Hematopoietic multipotent progenitor cell treated with erythropoietin and hydrocortisone succinate and interleukin-3 and kit ligand, for 15 days (in vitro differentiated cells): ENCODE data around the gene CHCHD6.

ENCODE experiments used
- DNase-seq: peaks from one replicate; pipeline ENCODE4 v3.0.0-alpha.2; 2015; ENCODE audit warnings: low spot score

CHCHD6 gene

GRCh38 chr3:126832933-126833332, 128.9 kb downstream of the CHCHD6 start:
- DNase-seq = no peak

GRCh38 chr3:126834596-126835471, 130.8 kb downstream of the CHCHD6 start:
- DNase-seq = no peak

DNA sequence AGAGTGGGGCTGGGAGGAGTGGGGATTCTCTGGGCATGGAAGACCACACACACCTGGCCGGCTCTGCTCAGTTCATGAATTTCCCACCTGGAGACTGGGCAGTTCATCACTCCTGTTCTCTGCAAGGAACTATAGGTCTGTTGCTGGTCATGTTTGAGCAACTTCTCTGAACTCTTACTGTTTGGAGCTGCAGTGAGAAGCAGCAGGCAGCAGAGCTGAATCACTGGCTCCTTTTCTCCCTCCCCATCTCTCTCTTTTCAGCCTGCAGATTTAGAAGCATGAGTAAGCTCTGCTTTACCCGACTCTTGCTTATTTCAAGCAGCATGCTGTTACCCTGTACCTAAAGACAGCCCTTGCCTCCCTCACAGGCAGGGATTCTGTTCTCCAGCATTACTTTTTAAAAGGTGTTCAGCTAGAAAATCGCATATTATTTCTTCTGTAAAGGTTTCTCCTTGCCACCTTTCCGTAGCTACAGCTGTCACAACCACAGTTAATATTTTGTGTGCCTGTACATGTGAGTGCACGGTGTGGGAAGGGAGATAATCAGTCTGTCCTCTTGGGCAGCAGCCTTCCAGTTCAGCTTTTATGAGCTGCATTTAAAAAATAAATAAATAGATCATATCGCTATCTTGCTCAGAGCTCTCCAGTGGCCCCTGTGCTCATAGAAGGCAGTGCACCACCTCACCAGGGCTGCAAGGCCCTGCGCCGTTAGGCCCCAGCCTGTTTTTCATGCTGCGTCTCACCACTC, 131.6 kb downstream of the CHCHD6 start:
- no peak for DNase-seq

GRCh38 chr3:126836220-126836860, 132.3 kb downstream of the CHCHD6 start:
- no peak for DNase-seq

DNA sequence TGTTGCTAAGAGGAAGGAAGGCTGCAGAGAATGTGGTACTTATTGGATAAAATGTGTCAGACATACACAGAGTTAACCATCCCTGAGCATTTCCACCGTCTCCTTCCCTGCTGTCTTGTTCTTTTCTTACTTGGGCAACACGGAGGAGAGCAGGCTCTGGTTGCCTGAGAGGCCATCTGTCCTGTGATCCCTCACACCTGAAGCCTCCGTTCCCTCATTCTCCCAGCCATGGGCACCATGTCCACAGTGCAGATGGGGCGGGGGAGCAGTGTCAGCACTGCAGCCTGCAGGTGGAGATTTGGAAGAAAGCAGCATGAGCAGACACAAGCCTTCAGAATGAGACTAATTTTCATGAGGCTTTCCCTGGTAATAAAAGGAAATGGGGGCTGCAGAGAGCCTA, 133.7 kb downstream of the CHCHD6 start:
- no peak for DNase-seq

DNA sequence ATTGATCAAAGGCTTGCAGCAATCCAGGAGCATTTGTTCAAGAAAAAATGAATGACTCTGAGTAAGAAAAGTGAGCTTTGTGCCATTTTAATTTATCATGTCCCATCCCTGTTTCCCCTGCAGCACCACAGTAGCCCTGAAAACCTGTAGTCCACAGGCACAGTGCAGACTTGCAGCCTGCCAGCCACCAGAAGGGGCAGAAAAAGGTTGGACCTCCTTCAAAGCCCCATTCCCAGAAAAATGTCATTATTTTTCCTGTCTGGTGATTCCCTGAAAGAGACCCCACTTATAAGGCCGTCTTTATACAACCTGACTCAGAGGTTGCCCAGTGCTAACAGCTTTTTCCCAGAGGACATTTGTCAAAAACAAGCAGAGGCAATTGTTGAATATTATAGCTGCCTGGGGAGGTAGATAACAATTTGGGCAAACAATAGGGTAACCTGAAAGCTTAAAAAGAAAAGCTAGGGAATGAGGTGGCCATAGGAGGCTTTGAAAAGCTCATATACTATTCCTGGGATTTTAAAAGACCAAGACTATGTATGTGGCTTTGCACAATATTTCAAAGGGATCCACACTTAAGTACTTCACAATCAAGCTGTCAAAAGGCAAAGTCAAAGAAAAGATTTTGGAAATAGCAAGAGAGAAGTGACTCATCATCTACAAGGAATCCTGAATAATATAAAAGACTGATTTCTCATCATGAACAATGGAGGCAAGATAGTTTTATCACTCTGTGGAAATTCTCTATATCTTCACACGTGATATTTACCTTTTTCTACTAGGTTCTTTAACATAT, 142.1 kb downstream of the CHCHD6 start:
- DNase-seq = no peak

DNA sequence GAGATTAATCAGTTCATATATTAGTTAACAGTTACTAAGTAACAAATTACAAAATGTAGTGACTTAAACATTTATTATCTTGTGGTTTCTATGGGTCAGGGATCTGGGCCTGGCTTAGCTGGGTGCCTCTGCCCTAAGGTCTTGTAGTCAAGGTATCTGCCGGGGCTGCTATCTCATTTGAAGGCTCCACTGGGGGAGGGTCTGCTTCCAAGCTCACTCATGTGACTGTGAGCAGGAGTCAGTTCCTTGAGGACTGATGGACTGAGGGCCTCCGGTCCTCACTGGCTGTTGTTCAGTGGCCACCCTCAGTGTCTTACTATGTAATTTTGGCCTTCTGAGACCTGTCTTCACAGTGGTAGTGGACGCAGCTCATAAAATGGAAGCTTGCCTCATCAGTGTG, 143.0 kb downstream of the CHCHD6 start:
- no peak for DNase-seq

DNA sequence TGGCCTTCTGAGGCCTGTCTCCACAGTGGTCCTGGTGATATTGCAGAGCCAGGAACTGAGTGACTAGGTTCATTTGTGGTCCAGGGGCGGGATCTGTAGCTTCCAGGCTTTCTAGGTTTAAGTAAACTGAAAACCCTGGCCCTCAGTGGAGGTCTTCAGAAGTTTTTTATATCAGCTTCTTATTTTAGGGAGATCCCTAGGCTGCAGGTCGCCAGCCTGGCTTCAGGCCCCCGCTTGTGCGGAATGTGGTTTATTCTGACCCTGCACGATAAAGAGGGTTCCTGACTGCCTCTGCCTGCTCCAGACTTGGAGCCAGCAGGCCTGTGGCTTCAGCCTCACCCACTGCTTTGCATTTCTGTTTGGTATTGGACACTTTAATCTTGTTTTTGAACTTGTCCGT, 145.0 kb downstream of the CHCHD6 start:
- no peak for DNase-seq

GRCh38 chr3:126849768-126850167, 145.7 kb downstream of the CHCHD6 start:
- no peak for DNase-seq

GRCh38 chr3:126850370-126851085, 146.5 kb downstream of the CHCHD6 start:
- DNase-seq = no peak

- DNase-seq = no peak
Measured at GRCh38 chr3:126851382-126851781, 147.3 kb downstream of the CHCHD6 start.

DNA sequence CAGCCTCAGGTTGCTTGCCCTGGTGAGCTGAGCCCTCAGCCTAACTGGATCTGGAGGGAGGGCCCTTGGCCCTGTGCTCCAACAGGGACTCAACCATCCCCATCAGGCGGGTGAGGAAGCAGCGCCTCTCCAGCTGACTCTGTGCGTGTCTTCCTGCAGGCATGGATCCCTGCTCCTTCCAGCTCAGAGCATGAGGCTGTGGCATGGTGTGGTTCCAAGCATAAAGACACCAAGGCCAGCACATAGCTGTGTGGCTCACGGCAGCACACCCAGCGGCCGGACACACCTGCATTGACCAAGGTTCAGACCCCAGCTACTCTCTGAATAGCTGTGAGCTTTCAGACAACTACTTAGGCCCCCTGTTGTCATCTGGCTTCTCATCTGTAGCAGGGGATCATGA, 147.9 kb downstream of the CHCHD6 start:
- DNase-seq = no peak

DNA sequence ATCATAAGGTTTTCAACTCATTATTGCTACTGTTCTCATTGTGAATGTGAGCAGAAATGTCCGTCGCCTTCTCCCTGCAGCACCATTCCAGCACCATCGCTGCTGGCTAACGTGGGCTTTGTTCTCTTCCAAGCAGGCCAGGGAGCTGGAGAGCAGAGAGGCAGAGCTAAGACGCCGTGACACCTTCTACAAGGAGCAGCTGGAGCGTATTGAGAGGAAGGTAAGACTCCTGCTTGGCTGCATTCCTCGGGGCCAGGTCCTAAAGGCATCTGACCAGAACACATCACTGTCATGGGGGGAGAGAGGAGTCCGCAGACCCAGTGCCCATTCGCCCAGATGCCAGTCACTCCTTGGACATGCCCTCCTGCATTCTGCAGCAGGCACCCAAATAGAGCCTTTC, 148.5 kb downstream of the CHCHD6 start:
- DNase-seq = no peak

- DNase-seq = no peak
Measured at GRCh38 chr3:126854666-126855065, 150.6 kb downstream of the CHCHD6 start.

DNA sequence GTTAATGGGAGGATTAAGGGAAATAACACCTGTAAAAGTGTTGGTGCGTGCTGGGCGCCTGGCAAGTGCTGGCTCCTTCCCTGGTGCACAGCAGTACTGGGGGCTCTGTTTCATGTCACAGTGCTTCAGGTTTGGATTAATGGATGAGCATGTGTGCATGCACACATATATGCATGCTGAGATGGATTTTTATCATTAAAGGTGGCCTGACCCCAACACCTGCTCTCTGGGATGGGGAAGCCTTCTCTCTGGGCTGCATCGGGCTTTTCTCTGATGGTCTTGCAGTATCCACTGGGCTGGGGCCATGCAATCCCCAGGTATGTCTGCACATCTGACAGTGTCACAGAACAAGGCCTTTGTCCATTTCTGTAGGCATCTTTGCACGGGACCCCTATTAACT, 151.3 kb downstream of the CHCHD6 start:
- DNase-seq = no peak

- DNase-seq = no peak
Measured at GRCh38 chr3:126857928-126858327, 153.9 kb downstream of the CHCHD6 start.

DNA sequence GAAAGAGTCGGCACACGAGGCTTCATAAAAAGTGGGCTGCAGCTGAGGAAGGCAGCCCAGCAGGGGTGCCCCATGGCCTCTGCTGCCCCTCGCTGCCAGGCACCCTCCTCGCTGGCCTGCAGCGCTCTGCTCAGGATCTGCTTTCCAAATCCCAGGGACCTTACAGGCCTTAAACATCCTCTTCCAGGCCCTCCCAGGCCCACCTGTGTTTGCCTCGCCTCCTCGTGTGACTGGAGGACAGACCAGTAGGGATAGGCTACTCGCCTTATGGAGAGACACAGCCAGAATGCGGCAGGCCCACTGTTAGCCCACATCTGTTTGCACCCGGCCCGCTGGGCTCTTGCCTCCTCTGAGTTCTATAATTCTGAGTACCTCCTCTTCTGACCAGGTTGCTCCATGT, 154.4 kb downstream of the CHCHD6 start:
- no peak for DNase-seq

- no peak for DNase-seq
Measured at GRCh38 chr3:126858887-126859286, 154.8 kb downstream of the CHCHD6 start.

GRCh38 chr3:126859415-126860246, 155.6 kb downstream of the CHCHD6 start:
- DNase-seq = no peak

GRCh38 chr3:126865736-126866135, 161.7 kb downstream of the CHCHD6 start:
- no peak for DNase-seq
